Measurements from ENCODE around the gene PEAK1.
"Not testable (repeated sequence)": the region's sequence is repeated elsewhere in the genome, so short reads cannot be mapped to it uniquely, and the experiment has no call there.

Gene PEAK1

DNA sequence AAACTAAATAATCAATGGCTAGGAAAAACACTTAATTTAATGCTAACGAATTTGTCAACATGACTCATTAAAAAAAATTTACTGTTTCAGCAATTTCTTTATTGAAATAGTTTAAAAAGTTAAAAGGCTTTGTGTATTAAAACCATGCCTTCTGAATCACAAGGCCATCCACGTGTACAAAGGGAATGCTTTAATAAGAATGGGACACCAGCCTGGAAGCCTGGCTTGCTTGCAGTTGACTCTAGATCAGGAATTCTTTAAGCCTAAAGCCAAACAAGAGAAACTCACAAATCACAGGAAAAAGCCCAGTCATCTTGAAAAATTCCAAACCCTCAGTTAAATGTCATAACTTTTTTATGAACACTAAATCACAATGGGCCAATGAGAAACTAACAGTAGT, 137.6 kb downstream of the PEAK1 start:
- Histone ChIP-seq H3K9me2 (replicated peaks; ENCODE audit: insufficient read depth, low read length) (no peaks in the 10 kb centered on the region), H4K20me1 (ENCODE audit: low read depth, low read length) (no peaks in the 10 kb centered on the region), H3K4me3 (ENCODE audit: insufficient read depth, low read length, poor library complexity, severe bottlenecking) (no peak overlapping the region), H3K4me2 (ENCODE audit: low read depth, low read length, poor library complexity, severe bottlenecking) (no peak overlapping the region), H3F3A (ENCODE audit: insufficient read depth) (no peaks in the 10 kb centered on the region), H3K27me3 (ENCODE audit: low read length) (no peaks in the 10 kb centered on the region), H3K27ac (ENCODE audit: low read depth, low read length) (no peak overlapping the region), H3K9ac (ENCODE audit: low read length) (no peak overlapping the region), H3K9me3 (ENCODE audit: insufficient read depth, low read length) (no peaks in the 10 kb centered on the region), H2AFZ (ENCODE audit: low read depth, low read length, severe bottlenecking) (no peak overlapping the region), H3K36me3 (ENCODE audit: low read length) (no peaks in the 10 kb centered on the region), H3K79me2 (ENCODE audit: insufficient read depth, low read length) (no peaks in the 10 kb centered on the region)
- no peak for TF ChIP-seq EZH2phosphoT487 (conservative IDR thresholded peaks at IDR 0.05; ENCODE audit: low read length)
- TF ChIP-seq, protein P1, sequence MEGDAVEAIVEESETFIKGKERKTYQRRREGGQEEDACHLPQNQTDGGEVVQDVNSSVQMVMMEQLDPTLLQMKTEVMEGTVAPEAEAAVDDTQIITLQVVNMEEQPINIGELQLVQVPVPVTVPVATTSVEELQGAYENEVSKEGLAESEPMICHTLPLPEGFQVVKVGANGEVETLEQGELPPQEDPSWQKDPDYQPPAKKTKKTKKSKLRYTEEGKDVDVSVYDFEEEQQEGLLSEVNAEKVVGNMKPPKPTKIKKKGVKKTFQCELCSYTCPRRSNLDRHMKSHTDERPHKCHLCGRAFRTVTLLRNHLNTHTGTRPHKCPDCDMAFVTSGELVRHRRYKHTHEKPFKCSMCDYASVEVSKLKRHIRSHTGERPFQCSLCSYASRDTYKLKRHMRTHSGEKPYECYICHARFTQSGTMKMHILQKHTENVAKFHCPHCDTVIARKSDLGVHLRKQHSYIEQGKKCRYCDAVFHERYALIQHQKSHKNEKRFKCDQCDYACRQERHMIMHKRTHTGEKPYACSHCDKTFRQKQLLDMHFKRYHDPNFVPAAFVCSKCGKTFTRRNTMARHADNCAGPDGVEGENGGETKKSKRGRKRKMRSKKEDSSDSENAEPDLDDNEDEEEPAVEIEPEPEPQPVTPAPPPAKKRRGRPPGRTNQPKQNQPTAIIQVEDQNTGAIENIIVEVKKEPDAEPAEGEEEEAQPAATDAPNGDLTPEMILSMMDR (IDR thresholded peaks at IDR 0.05; ENCODE audit: insufficient read depth, low read length, poor library complexity, severe bottlenecking): no peak

- TF ChIP-seq EZH2phosphoT487 (conservative IDR thresholded peaks at IDR 0.05; ENCODE audit: low read length): no peak
- TF ChIP-seq, protein P1 (IDR thresholded peaks at IDR 0.05; ENCODE audit: insufficient read depth, low read length, poor library complexity, severe bottlenecking): no peak
- no peak overlapping the region for H3K4me3 ChIP-seq (ENCODE audit: insufficient read depth, low read length, poor library complexity, severe bottlenecking)
- H3K4me2 ChIP-seq (ENCODE audit: low read depth, low read length, poor library complexity, severe bottlenecking): no peak overlapping the region
- no peaks in the 10 kb centered on the region for H3K79me2 ChIP-seq (ENCODE audit: insufficient read depth, low read length)
- H3K27ac ChIP-seq (ENCODE audit: low read depth, low read length): no peak overlapping the region
- H2AFZ ChIP-seq (ENCODE audit: low read depth, low read length, severe bottlenecking): no peak overlapping the region
- H3K36me3 ChIP-seq (ENCODE audit: low read length): no peaks in the 10 kb centered on the region
- H3K27me3 ChIP-seq (ENCODE audit: low read length): no peaks in the 10 kb centered on the region
- H4K20me1 ChIP-seq (ENCODE audit: low read depth, low read length): no peaks in the 10 kb centered on the region
- no peaks in the 10 kb centered on the region for H3F3A ChIP-seq (ENCODE audit: insufficient read depth)
- H3K9ac ChIP-seq (ENCODE audit: low read length): no peak overlapping the region
- H3K9me2 ChIP-seq (replicated peaks; ENCODE audit: insufficient read depth, low read length): no peaks in the 10 kb centered on the region
- H3K9me3 ChIP-seq (ENCODE audit: insufficient read depth, low read length): no peaks in the 10 kb centered on the region
These were observed 143.0 kb downstream of the PEAK1 start for GRCh38 chr15:77276943-77277342.

DNA sequence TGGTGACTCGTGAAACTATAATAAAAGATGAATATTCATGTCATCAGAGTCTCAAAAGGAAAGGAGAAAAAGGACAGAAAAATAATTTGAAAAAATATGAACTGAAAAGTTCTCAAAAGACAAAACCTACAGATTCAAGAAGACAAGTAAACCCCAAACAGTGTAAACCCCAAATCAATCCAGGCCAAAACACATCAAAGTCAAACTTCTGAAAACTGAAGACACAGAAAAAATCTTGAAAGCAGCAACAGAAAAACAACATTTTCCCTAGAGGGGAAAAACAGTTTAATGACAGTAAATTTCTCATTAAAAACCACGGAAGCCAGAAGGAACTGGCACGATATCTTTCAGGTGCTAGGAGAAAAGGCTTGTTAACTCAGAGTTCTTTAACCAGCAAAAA, 143.8 kb downstream of the PEAK1 start:
- Histone ChIP-seq H3K9me2 (replicated peaks; ENCODE audit: insufficient read depth, low read length) (no peaks in the 10 kb centered on the region), H3K27ac (ENCODE audit: low read depth, low read length) (no peak overlapping the region), H3F3A (ENCODE audit: insufficient read depth) (no peaks in the 10 kb centered on the region), H3K9me3 (ENCODE audit: insufficient read depth, low read length) (no peaks in the 10 kb centered on the region), H3K79me2 (ENCODE audit: insufficient read depth, low read length) (no peaks in the 10 kb centered on the region), H2AFZ (ENCODE audit: low read depth, low read length, severe bottlenecking) (no peak overlapping the region), H3K27me3 (ENCODE audit: low read length) (no peaks in the 10 kb centered on the region), H4K20me1 (ENCODE audit: low read depth, low read length) (no peaks in the 10 kb centered on the region), H3K36me3 (ENCODE audit: low read length) (no peaks in the 10 kb centered on the region), H3K4me2 (ENCODE audit: low read depth, low read length, poor library complexity, severe bottlenecking) (no peak overlapping the region), H3K4me3 (ENCODE audit: insufficient read depth, low read length, poor library complexity, severe bottlenecking) (no peak overlapping the region), H3K9ac (ENCODE audit: low read length) (no peak overlapping the region)
- no peak for TF ChIP-seq EZH2phosphoT487 (conservative IDR thresholded peaks at IDR 0.05; ENCODE audit: low read length)
- TF ChIP-seq, protein P1 (IDR thresholded peaks at IDR 0.05; ENCODE audit: insufficient read depth, low read length, poor library complexity, severe bottlenecking): no peak

- H2AFZ ChIP-seq (ENCODE audit: low read depth, low read length, severe bottlenecking); H3K9ac ChIP-seq (ENCODE audit: low read length); H3K79me2 ChIP-seq (ENCODE audit: insufficient read depth, low read length); H3K4me2 ChIP-seq (ENCODE audit: low read depth, low read length, poor library complexity, severe bottlenecking); H3K9me2 ChIP-seq (replicated peaks; ENCODE audit: insufficient read depth, low read length); H4K20me1 ChIP-seq (ENCODE audit: low read depth, low read length); H3K27me3 ChIP-seq (ENCODE audit: low read length); H3K27ac ChIP-seq (ENCODE audit: low read depth, low read length); H3K4me3 ChIP-seq (ENCODE audit: insufficient read depth, low read length, poor library complexity, severe bottlenecking); H3K36me3 ChIP-seq (ENCODE audit: low read length); H3K9me3 ChIP-seq (ENCODE audit: insufficient read depth, low read length); H3F3A ChIP-seq (ENCODE audit: insufficient read depth): not testable (repeated sequence)
These were observed 146.8 kb downstream of the PEAK1 start for GRCh38 chr15:77273136-77273535.

Measured in SU-DHL-6 (cell line).